Measurements from ENCODE around the gene P4HA1.
"Not testable (repeated sequence)": the region's sequence is repeated elsewhere in the genome, so short reads cannot be mapped to it uniquely, and the experiment has no call there.

Gene P4HA1

DNA sequence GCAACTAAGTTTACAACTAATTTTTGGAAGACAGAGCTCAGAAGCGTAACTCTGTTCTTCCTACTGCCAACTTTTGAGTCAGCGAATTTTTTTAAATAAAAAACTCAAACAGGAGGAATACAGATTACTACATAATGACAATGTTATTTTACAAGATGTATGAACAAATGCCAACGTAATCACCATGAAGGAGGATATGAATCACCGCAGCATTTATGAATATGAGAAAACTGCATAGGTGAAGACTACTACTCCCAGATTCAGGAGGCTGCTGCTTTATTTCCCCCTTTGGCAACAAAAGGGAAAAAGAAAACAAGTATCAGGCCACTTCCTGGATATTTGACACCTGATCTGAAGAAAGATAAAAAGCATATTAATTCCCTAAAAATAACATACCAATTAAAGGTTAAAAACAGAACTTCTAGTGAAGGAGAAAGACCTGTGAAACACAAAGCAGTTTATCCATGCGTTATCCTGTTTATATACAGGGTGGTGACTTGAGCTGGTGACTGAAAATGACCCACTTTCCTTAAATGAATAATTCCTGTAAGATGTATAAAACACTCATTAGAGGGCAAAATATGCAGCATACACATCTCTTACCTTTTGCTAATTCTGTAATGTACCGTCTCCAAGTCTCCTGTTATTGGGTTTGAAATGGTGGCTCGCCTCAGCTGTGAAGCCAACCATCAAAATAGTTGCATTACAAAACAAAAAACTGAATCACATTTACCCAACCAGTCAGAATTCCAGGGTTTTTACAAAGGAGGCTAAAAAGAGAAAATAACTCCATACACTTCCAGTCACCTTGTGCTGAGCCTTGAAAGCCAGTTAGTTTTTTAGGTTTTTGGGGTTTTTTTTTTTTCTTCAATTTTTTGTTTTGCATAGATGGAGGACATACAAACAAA, 52.0 kb downstream of the P4HA1 start:
- in situ Hi-C loops (cut with HindIII; ENCODE audit: low sequenced_read_pairs): no loop called here

DNA sequence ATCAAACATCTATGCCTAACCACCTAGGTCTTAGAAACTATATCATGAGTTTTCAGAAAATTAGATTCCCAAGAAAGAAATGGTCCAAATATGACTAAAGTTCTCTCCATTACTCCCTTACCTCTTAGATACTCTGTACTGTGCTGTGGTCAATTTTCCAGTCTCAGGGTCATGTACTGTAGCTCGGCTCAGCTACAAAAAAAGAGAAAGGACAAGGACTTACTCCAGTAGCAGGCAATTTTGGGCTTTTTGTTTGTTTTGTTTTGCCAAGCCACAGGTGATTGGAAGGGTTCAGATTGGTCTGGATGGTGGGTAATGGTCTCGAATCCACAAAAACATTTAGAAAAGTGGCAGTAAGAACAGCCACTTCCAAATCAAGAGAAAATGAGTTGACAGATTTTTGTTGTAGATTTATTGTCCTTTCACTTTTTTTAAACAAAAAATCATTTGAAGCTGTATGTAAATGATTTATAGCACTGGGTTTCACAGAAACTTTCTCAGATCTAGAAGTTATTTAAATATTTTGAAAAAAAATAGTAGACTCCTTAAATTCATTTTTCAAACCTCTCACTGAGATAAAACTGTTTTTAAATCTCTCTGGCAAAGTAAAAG, 52.8 kb downstream of the P4HA1 start:
- in situ Hi-C loops (cut with HindIII; ENCODE audit: low sequenced_read_pairs): no loop called here

- in situ Hi-C loops (cut with HindIII; ENCODE audit: low sequenced_read_pairs): no loop called here
Measured at GRCh38 chr10:73043319-73043718, 53.3 kb downstream of the P4HA1 start.

DNA sequence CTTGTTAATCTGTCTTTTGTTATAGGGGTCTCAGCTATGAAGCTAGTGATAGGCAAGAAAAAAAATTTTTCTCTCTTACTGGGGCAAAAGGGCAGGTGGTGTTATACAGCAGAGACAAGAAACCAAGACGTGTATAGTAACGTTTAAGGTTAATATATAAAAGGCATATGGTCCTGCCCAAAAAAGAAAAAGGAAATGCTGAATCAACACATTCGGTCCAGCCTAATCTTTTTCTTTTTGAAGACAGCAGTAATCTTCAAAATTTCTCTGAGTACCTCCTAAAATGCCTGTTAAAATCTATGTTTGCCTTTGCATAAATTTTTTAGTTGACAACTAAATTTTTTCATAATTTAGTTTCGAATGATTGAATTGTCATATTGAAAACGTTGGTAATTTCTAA, 54.5 kb downstream of the P4HA1 start:
- in situ Hi-C loops (cut with HindIII; ENCODE audit: low sequenced_read_pairs): no loop called here

DNA sequence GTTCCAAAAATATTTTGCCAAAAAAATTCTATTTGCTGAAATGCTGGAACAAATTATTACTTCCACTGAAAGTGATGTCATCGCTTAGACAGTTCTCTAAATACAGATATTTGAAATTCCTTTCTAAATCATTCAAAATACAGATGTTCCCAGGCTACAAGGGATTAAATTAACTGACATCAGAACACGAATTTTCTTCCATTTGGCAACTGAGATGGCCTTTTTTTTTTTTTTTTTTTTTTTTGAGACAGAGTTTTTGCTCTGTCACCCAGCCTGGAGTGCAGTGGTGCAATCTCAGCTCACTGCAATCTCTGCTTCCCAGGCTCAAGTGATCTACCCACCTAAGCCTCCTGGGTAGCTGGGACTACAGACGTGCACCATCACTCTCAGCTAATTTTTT, 57.0 kb downstream of the P4HA1 start:
- in situ Hi-C loops (cut with HindIII; ENCODE audit: low sequenced_read_pairs): no loop called here

- in situ Hi-C loops (cut with HindIII; ENCODE audit: low sequenced_read_pairs): not testable (repeated sequence)
Measured at GRCh38 chr10:73036285-73036684, 60.4 kb downstream of the P4HA1 start.

DNA sequence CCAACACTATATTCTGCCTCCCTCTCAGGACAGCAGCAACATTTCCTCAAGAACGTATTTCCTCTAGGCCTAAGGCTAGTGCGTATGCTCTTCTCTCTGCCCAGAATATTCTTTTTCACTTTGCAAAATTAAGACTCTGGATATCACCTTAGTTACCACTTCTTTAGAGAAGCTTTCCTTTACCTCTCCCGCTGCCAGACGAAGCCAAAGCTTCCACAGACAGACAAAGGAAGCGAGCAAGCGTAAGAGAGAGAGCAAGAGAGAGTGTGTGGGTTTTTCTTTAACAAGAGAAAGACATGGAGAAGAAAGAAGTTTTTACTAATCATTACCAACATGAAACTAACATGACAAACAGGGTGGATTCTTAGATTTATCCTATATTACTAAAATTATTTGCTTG, 64.1 kb downstream of the P4HA1 start:
- in situ Hi-C loops (cut with HindIII; ENCODE audit: low sequenced_read_pairs): no loop called here

- in situ Hi-C loops (cut with HindIII; ENCODE audit: low sequenced_read_pairs): not testable (repeated sequence)
Measured at GRCh38 chr10:73026623-73027022, 70.0 kb downstream of the P4HA1 start.

DNA sequence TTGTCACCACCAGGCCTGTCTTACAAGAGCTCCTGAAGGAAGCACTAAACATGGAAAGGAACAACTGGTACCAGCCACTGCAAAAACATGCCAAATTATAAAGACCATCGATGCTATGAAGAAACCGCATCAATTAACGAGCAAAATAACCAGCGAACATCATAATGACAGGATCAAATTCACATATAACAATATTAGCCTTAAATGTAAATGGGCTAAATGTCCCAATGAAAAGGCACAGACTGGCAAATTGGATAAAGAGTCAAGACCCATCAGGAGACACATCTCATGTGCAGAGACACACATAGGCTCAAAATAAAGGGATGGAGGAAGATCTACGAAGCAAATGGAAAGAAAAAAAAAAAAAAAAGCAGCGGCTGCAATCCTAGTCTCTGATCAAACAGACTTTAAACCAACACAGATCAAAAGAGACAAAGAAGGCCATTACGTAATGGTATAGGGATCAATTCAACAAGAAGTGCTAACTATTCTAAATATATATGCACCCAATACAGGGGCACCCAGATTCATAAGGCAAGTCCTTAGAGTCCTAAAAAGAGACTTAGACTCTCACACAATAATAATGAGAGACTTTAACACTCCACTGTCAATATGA, 73.1 kb downstream of the P4HA1 start:
- in situ Hi-C loops (cut with HindIII; ENCODE audit: low sequenced_read_pairs): not testable (repeated sequence)

DNA sequence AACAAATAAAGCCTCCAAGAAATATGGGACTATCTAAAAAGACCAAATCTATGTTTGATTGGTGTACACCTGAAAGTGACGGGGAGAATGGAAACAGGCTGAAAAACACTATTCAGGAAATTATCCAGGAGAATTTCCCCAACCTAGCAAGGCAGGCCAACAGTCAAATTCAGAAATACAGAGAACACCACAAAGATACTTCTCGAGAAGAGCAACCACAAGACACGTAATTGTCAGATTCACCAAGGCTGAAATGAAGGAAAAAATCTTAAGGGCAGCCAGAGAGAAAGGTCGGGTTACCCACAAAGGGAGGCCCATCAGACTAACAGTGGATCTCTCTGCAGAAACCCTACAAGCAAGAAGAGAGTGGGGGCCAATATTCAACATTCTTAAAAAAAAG, 73.7 kb downstream of the P4HA1 start:
- in situ Hi-C loops (cut with HindIII; ENCODE audit: low sequenced_read_pairs): not testable (repeated sequence)

DNA sequence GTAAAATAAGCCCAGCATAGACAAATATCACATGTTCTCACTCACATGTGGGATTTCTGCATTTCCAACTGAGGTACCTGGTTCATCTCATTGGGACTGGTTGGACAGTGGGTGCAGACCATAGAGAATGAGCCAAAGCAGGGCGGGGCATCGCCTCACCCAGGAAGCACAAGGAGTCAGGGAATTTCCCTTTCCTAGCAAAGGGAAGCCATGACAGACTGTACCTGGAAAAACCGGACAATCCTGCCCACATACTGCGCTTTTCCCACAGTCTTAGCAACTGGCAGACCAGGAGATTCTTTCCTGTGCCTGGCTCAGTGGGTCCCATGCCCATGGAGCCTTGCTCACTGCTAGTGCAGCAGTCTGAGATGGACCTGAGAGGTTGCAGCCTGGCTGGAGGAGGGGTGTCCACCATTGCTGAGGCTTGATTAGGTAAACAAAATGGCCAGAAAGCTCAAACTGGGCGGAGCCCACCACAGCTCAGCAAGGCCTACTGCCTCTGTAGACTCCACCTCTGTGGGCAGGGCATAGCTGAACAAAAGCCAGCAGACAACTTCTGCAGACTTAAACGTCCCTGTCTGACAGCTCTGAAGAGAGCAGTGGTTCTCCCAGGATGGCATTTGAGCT, 75.0 kb downstream of the P4HA1 start:
- in situ Hi-C loops (cut with HindIII; ENCODE audit: low sequenced_read_pairs): not testable (repeated sequence)

DNA sequence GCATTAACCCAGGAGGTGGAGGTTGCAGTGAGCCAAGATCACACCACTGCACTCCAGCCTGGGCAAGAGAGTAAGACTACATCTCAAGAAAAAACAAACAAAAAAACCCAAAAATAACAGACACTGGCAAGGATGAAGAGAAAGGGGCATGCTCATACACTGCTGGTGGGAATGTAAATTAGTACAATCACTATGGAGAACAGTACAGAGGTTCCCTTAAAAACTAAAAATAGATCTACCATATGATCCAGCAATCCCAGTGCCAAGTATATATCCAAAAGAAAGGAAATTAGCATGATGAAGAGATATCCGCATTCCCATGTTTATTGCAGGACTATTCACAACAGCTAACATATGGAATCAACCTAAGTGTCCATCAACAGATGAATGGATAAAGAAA, 75.6 kb downstream of the P4HA1 start:
- in situ Hi-C loops (cut with HindIII; ENCODE audit: low sequenced_read_pairs): no loop called here

GRCh38 chr10:73019100-73019499, 77.6 kb downstream of the P4HA1 start:
- in situ Hi-C loops (cut with HindIII; ENCODE audit: low sequenced_read_pairs): no loop called here

- in situ Hi-C loops (cut with HindIII; ENCODE audit: low sequenced_read_pairs): no loop called here
Measured at GRCh38 chr10:73018632-73019031, 78.0 kb downstream of the P4HA1 start.

GRCh38 chr10:73017955-73018480, 78.6 kb downstream of the P4HA1 start:
- in situ Hi-C loops (cut with HindIII; ENCODE audit: low sequenced_read_pairs): no loop called here

DNA sequence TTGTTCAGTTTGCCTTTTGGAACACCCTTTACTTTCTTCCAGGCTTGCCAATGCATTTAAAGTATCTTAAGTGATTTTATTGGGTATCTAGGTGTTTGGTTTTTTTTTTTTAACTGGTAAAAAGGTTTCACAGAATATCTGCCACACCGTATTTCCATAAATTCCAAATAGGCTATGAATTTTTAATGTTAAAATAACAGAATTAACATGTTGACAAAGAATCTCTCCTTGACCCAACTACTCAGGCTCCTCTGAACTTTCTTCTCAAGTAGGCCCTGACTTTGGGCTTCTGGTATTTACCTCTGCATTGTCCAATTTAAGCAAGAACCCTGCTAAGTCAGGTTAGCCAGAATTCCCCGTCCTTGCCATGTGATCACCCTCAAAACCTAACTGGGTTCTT, 80.9 kb downstream of the P4HA1 start:
- in situ Hi-C loops (cut with HindIII; ENCODE audit: low sequenced_read_pairs): no loop called here

DNA sequence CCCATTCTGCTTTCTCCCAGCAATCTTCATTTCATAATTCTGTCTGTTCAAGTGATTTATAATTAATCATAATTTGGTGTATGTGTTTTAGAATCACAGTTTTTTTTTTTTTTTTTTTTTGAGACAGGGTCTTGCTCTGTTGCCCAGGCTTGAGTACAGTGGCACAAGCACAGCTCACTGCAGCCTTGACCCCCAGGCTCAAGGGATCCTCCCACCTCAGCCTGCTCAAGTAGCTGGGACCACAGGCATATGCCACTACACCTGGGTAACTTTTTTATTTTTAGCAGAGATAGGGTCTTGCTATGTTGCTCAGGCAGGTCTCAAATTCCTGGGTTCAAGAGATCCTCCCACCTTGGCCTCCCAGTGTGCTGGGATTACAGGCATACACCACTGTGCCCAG, 92.8 kb downstream of the P4HA1 start:
- in situ Hi-C loops (cut with HindIII; ENCODE audit: low sequenced_read_pairs): no loop called here

DNA sequence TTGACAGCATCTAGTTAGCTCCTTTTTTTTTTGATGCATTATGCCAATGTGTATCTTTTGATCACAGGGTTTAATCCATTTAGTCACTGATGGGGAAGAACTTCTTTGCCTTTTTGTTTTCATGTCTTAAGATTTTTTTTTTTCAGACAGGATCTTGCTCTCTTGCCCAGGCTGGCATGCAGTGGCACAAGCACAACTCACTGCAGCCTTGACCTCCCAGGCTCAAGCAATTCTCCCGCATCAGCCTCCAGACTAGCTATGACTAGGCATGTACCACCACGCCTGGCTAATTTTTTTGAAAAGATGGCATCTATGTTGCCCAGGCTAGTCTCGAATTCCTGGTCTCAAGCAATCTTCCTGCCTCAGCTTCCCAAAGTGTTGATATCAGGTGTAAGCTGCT, 95.7 kb downstream of the P4HA1 start:
- in situ Hi-C loops (cut with HindIII; ENCODE audit: low sequenced_read_pairs): no loop called here

- in situ Hi-C loops (cut with HindIII; ENCODE audit: low sequenced_read_pairs): no loop called here
Measured at GRCh38 chr10:72997099-72997498, 99.6 kb downstream of the P4HA1 start.

- in situ Hi-C loops (cut with HindIII; ENCODE audit: low sequenced_read_pairs): not testable (repeated sequence)
Measured at GRCh38 chr10:72995459-72995858, 101.2 kb downstream of the P4HA1 start.

GRCh38 chr10:72989771-72990170, 106.9 kb downstream of the P4HA1 start:
- in situ Hi-C loops (cut with HindIII; ENCODE audit: low sequenced_read_pairs): not testable (repeated sequence)
